Osteoblast (primary cell): ENCODE measurements around the gene HDDC3. TPM values are rescaled to one million over a fixed set of nuclear protein-coding genes. Genes with fewer than 3 reads are reported as not detected.

Source experiments
- DNase-seq: peaks from one replicate; pipeline ENCODE4 v3.0.0; 2011; ENCODE audit warnings: low spot score, mixed read lengths; ENCODE audit not compliant: insufficient read length; ENCODE audit errors: missing footprints
- H2AFZ ChIP-seq: 2 replicates; pipeline ENCODE4 v1.6.0; 2011; ENCODE audit warnings: mild to moderate bottlenecking, low read length
- H3K27ac ChIP-seq: 2 replicates; pipeline ENCODE4 v1.5.1; 2011; ENCODE audit warnings: mild to moderate bottlenecking, low read depth, low read length, moderate library complexity
- H3K27me3 ChIP-seq: 2 replicates; pipeline ENCODE4 v1.6.0; 2012; ENCODE audit warnings: mild to moderate bottlenecking, control low read depth, inconsistent platforms, low read length, moderate library complexity; ENCODE audit not compliant: insufficient read depth
- H3K36me3 ChIP-seq: 2 replicates; pipeline ENCODE4 v1.5.1; 2011; ENCODE audit warnings: mild to moderate bottlenecking, low read length, control low read depth, moderate library complexity; ENCODE audit not compliant: insufficient read depth
- H3K4me1 ChIP-seq: 2 replicates; pipeline ENCODE4 v1.5.1; 2011; ENCODE audit warnings: mild to moderate bottlenecking, low read length, control low read depth, moderate library complexity; ENCODE audit not compliant: insufficient read depth
- H3K4me2 ChIP-seq: 2 replicates; pipeline ENCODE4 v1.6.0; 2011; ENCODE audit warnings: mild to moderate bottlenecking, low read length; ENCODE audit not compliant: insufficient read depth
- H3K4me3 ChIP-seq: fragments of 200-600 bp; sonication (generic); 3 replicates; pipeline ENCODE4 v1.5.1; 2012; ENCODE audit warnings: mild to moderate bottlenecking, low read length, inconsistent platforms; ENCODE audit not compliant: insufficient read depth
- H3K79me2 ChIP-seq: 2 replicates; pipeline ENCODE4 v1.6.0; 2012; ENCODE audit warnings: mild to moderate bottlenecking, low read length, control low read depth, inconsistent platforms; ENCODE audit not compliant: insufficient read depth
- H3K9me3 ChIP-seq: 2 replicates; pipeline ENCODE4 v1.5.1; 2011; ENCODE audit warnings: low read depth, low read length, control low read depth
- H4K20me1 ChIP-seq: 2 replicates; pipeline ENCODE4 v1.6.0; 2012; ENCODE audit warnings: mild to moderate bottlenecking, low read length, control low read depth; ENCODE audit not compliant: insufficient read depth
- CTCF ChIP-seq: IDR thresholded peaks from 2 replicates; pipeline ENCODE4 v1.5.1; 2011; ENCODE audit warnings: mild to moderate bottlenecking, low read depth, low read length, moderate library complexity; ENCODE audit errors: extremely low read depth
- total RNA-seq: library from RNA; depleted of rRNA; stranded (reverse); fragments of >200 nt; gene quantifications from 2 replicates; pipeline ENCODE4 v1.2.3, GENCODE V29; 2012

Gene HDDC3
- total RNA-seq, 1 donor = 11.6 TPM

DNA sequence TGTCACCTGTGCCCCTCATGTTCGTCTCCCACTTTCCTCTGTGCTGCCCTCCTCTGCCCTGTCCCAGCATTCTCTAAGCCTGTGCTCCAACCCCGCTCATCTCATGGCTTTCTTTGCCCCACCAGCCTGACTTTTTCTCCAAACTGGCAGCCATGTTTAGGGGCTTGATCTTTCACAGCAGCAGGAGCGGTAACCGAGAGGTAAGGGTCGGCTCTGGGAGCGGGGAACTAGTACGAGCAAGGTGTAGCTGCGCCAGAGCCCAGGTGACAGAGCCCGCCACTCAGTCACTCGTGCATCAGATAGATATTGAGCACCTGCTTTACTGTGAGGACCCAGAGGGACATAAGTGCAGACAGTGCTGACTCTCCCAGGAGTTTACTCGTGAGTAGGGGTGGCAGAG lies 15.9 kb downstream of the HDDC3 start:
- H3K79me2 ChIP-seq = no peaks in the 10 kb centered on the region
- H3K36me3 ChIP-seq = peaks cover 69% of the 10 kb centered on the region
- no peak overlapping the region for H2AFZ ChIP-seq
- no peak overlapping the region for H3K4me2 ChIP-seq
- no peak overlapping the region for H3K4me3 ChIP-seq
- no peaks in the 10 kb centered on the region for H3K9me3 ChIP-seq
- H3K4me1 ChIP-seq = no peaks in the 10 kb centered on the region
- peak; percentile 78 for DNase-seq
- H4K20me1 ChIP-seq = no peaks in the 10 kb centered on the region
- H3K27ac ChIP-seq = no peak overlapping the region
- no peaks in the 10 kb centered on the region for H3K27me3 ChIP-seq
- no peak for TF ChIP-seq CTCF

DNA sequence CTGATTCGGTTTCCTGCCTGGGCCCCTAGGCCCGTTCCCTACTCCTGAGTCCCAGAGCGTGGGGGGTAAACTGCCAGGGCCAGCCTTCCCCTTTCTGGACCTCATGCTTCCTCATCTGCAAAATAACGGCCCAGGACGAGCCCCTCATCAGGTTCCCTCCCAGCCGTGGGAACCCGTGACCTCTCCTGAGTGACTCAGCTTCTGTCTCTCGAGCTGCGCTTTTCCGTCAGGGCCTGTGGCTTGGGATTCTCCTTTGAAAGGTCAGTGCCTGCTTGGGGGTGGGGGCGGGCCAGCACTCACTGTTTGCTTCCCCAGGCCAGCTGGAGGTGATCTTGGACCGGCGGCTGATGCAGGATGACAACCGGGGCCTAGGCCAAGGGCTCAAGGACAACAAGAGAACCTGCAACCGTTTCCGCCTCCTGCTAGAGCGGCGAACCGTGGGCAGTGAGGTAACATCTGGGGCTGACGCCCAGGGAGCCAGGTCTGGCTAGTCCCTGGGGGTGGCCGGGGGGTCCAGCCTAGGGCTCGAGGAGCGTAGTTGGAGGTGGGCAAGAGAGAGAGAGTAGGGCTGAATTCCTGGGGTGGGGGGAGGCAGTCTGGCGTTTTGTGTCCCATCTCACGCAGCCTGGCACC lies 16.4 kb downstream of the HDDC3 start:
- H3K27me3 ChIP-seq = no peaks in the 10 kb centered on the region
- no peaks in the 10 kb centered on the region for H3K4me1 ChIP-seq
- H3K9me3 ChIP-seq = no peaks in the 10 kb centered on the region
- TF ChIP-seq CTCF = no peak
- no peak overlapping the region for H3K27ac ChIP-seq
- H3K4me3 ChIP-seq = no peak overlapping the region
- H4K20me1 ChIP-seq = no peaks in the 10 kb centered on the region
- no peak overlapping the region for H3K4me2 ChIP-seq
- no peaks in the 10 kb centered on the region for H3K79me2 ChIP-seq
- peaks cover 69% of the 10 kb centered on the region for H3K36me3 ChIP-seq
- DNase-seq = peak; percentile 69
- H2AFZ ChIP-seq = no peak overlapping the region

GRCh38 chr15:90915216-90915807 lies 17.0 kb downstream of the HDDC3 start:
- peaks cover 69% of the 10 kb centered on the region for H3K36me3 ChIP-seq
- H3K27me3 ChIP-seq = no peaks in the 10 kb centered on the region
- no peak overlapping the region for H2AFZ ChIP-seq
- H4K20me1 ChIP-seq = no peaks in the 10 kb centered on the region
- H3K9me3 ChIP-seq = no peaks in the 10 kb centered on the region
- no peak overlapping the region for H3K4me2 ChIP-seq
- TF ChIP-seq CTCF = no peak
- DNase-seq = peak; percentile 62
- no peak overlapping the region for H3K4me3 ChIP-seq
- no peaks in the 10 kb centered on the region for H3K4me1 ChIP-seq
- H3K27ac ChIP-seq = no peak overlapping the region
- H3K79me2 ChIP-seq = no peaks in the 10 kb centered on the region

- Histone ChIP-seq H3K27me3 (no peaks in the 10 kb centered on the region), H3K9me3 (no peaks in the 10 kb centered on the region), H4K20me1 (no peaks in the 10 kb centered on the region), H3K4me2 (no peak overlapping the region), H3K4me3 (no peak overlapping the region), H3K36me3 (peaks cover 67% of the 10 kb centered on the region), H3K27ac (no peak overlapping the region), H3K79me2 (no peaks in the 10 kb centered on the region), H2AFZ (no peak overlapping the region), H3K4me1 (no peaks in the 10 kb centered on the region)
- peak; percentile 82 for DNase-seq
- TF ChIP-seq CTCF = no peak
These were observed 17.9 kb downstream of the HDDC3 start for GRCh38 chr15:90914305-90915080.
